MCF 10A (cell line): Measurements from ENCODE around the gene KCNIP1. TPM values are rescaled to one million over a fixed set of nuclear protein-coding genes. Genes with fewer than 3 reads are reported as not detected.

ENCODE experiments used
- BruUV-seq: library from RNA; stranded (reverse); fragments of 400-500 nt; replicated peaks from 2 replicates; lab custom pipeline; 2021; lab: Mats Ljungman, UMichigan
- CTCF ChIA-PET: fragments of 300-600 bp; sonication (Branson Sonifier 250); formaldehyde crosslinking; extraction: SDS; loops from one replicate; lab custom pipeline; 2021; ENCODE audit warnings: antibody characterized with exemption, inconsistent platforms; lab: Yijun Ruan, JAX
- POLR2A ChIA-PET: fragments of 300-600, 350-650 bp; sonication (Branson Sonifier 250); formaldehyde crosslinking; extraction: SDS; loops from one replicate; lab custom pipeline; 2020; ENCODE audit warnings: antibody characterized with exemption, inconsistent platforms; lab: Yijun Ruan, JAX
- DNase-seq: peaks from one replicate; pipeline ENCODE4 v3.0.0-alpha.2; 2018; ENCODE audit not compliant: unreplicated experiment
- H3K27ac Mint-ChIP-seq: one replicate; pipeline ENCODE4 v1.8.0; 2022; ENCODE audit warnings: mild to moderate bottlenecking, low read depth, mixed read lengths; ENCODE audit not compliant: unreplicated experiment
- H3K27me3 Mint-ChIP-seq: one replicate; pipeline ENCODE4 v1.8.0; 2022; ENCODE audit warnings: mixed read lengths; ENCODE audit not compliant: insufficient read depth, unreplicated experiment
- H3K36me3 Mint-ChIP-seq: one replicate; pipeline ENCODE4 v1.8.0; 2022; ENCODE audit warnings: mild to moderate bottlenecking, moderate library complexity, mixed read lengths; ENCODE audit not compliant: insufficient read depth, unreplicated experiment
- H3K4me1 Mint-ChIP-seq: one replicate; pipeline ENCODE4 v1.8.0; 2022; ENCODE audit warnings: mixed read lengths; ENCODE audit not compliant: insufficient read depth, unreplicated experiment
- H3K4me3 Mint-ChIP-seq: one replicate; pipeline ENCODE4 v1.8.0; 2022; ENCODE audit warnings: mild to moderate bottlenecking, moderate library complexity, mixed read lengths; ENCODE audit not compliant: unreplicated experiment
- H3K9me3 Mint-ChIP-seq: one replicate; pipeline ENCODE4 v1.8.0; 2022; ENCODE audit warnings: mixed read lengths; ENCODE audit not compliant: unreplicated experiment
- CTCF ChIP-seq: fragments of 200-600 bp; IDR thresholded peaks from one replicate; pipeline ENCODE4 v1.8.0; 2022; ENCODE audit warnings: antibody characterized with exemption, mild to moderate bottlenecking; ENCODE audit not compliant: unreplicated experiment
- intact Hi-C: fragments of 100-400 bp; cut with micrococcal nuclease; formaldehyde crosslinking; loops from 2 replicates; pipeline ENCODE4 v1.14.1; 2022
- total RNA-seq: library from RNA; stranded (reverse); gene quantifications from 2 replicates; pipeline ENCODE4 v1.2.3, GENCODE V29; 2022

The KCNIP1 gene
- total RNA-seq, 1 experiment from 2014 or later, result not detected

DNA sequence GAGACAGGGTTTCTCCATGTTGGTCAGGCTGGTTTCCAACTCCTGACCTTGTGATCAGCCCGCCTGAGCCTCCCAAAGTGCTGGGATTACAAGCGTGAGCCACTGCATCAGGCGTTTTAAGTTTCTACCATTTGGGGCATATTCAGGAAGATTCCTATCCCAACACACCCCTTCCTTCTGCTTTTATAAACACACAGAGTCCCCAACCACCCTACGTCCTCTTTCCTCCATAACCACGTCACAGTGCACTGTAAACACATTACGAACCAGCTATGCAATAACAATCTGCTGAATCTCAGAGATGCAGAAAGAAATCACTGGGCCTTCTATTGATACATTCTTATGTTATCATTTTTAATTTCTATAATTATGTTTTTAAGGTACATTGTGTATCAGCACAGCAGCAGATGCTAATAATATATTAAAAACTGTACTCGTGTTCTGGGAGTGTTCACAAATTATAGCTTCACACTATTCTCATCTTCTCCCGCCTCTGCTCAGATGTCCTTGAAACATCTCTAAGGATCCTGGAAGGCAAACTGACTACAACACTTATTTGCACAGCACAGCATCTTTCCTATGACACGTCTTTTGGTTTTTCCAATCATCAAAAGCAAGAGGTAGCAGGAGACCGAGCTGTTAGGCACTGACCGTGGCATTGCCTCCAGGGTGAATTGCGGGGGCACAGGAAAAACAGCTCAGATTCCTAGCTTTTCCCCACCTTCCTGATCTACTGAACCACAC is 60.2 kb downstream of the KCNIP1 start:
- Mint-ChIP-seq H3K27me3 (peaks cover 85% of the 10 kb centered on the region), H3K27ac (no peak overlapping the region), H3K9me3 (no peaks in the 10 kb centered on the region), H3K36me3 (no peaks in the 10 kb centered on the region), H3K4me1 (no peaks in the 10 kb centered on the region), H3K4me3 (no peak overlapping the region)
- no TSS peak for BruUV-seq
- DNase-seq, result no peak
- no peak for TF ChIP-seq CTCF
- ChIA-PET POLR2A (interaction anchor here (0.6 to 1.3 kb wide), 2 partner anchors 10 to 34 kb away, joined by 4 read pairs; no protein-coding TSS in a partner anchor), CTCF (interaction anchor here (0.5 to 2.8 kb wide), 4 partner anchors 39 to 146 kb away, joined by 3 to 13 read pairs (median 3); no protein-coding TSS in a partner anchor)
- intact Hi-C loops, result no loop called here

GRCh38 chr5:170565072-170565471 is 61.3 kb downstream of the KCNIP1 start:
- CTCF ChIA-PET, result interaction anchor here (0.7 to 2.8 kb wide), 5 partner anchors 22 to 130 kb away, joined by 3 to 13 read pairs (median 3); no protein-coding TSS in a partner anchor
- POLR2A ChIA-PET, result interaction anchor here (0.5 kb wide), 1 partner anchor 121 kb away, joined by 4 read pairs; no protein-coding TSS in a partner anchor
- BruUV-seq, result no TSS peak
- H3K27ac Mint-ChIP-seq, result no peak overlapping the region
- no peaks in the 10 kb centered on the region for H3K4me1 Mint-ChIP-seq
- no peaks in the 10 kb centered on the region for H3K36me3 Mint-ChIP-seq
- no peak for TF ChIP-seq CTCF
- no peak overlapping the region for H3K4me3 Mint-ChIP-seq
- H3K27me3 Mint-ChIP-seq, result peaks cover 85% of the 10 kb centered on the region
- no peaks in the 10 kb centered on the region for H3K9me3 Mint-ChIP-seq
- intact Hi-C loops, result no loop called here
- DNase-seq, result no peak

- no peaks in the 10 kb centered on the region for H3K36me3 Mint-ChIP-seq
- no peak for DNase-seq
- intact Hi-C loops, result no loop called here
- no peak for TF ChIP-seq CTCF
- H3K27ac Mint-ChIP-seq, result no peak overlapping the region
- H3K27me3 Mint-ChIP-seq, result peaks cover 78% of the 10 kb centered on the region
- peaks cover 5% of the 10 kb centered on the region for H3K4me1 Mint-ChIP-seq
- no peaks in the 10 kb centered on the region for H3K9me3 Mint-ChIP-seq
- BruUV-seq, result no TSS peak
- H3K4me3 Mint-ChIP-seq, result no peak overlapping the region
- POLR2A ChIA-PET, result interaction anchor here (1.3 kb wide), 1 partner anchor 28 kb away, joined by 3 read pairs; no protein-coding TSS in a partner anchor
- CTCF ChIA-PET, result interaction anchor here (0.7 to 2.7 kb wide), 4 partner anchors 34 to 148 kb away, joined by 3 to 18 read pairs (median 10); no protein-coding TSS in a partner anchor
These were observed 65.3 kb downstream of the KCNIP1 start for GRCh38 chr5:170569101-170569500.

GRCh38 chr5:170570476-170570875 is 66.7 kb downstream of the KCNIP1 start:
- no peaks in the 10 kb centered on the region for H3K36me3 Mint-ChIP-seq
- POLR2A ChIA-PET, result interaction anchor here (0.8 to 1.0 kb wide), 3 partner anchors 27 to 47 kb away, joined by 3 to 4 read pairs (median 4); no protein-coding TSS in a partner anchor
- no peak for TF ChIP-seq CTCF
- DNase-seq, result no peak
- CTCF ChIA-PET, result interaction anchor here (0.6 to 2.3 kb wide), 3 partner anchors 136 to 542 kb away, joined by 3 to 18 read pairs (median 5); no protein-coding TSS in a partner anchor
- H3K4me1 Mint-ChIP-seq, result peaks cover 5% of the 10 kb centered on the region
- peaks cover 70% of the 10 kb centered on the region for H3K27me3 Mint-ChIP-seq
- intact Hi-C loops, result loop anchor here (5.0 kb wide), 1 partner anchor 133 kb away; no protein-coding TSS in a partner anchor
- BruUV-seq, result no TSS peak
- H3K9me3 Mint-ChIP-seq, result no peaks in the 10 kb centered on the region
- no peak overlapping the region for H3K27ac Mint-ChIP-seq
- no peak overlapping the region for H3K4me3 Mint-ChIP-seq
